Activated naive CD8-positive, alpha-beta T cell treated with anti-CD3 and anti-CD28 coated beads, Interleukin-2, amount 10 ng/mL, durations not matched to agents 7 days and 5 days (primary cell): ENCODE data around the gene ERF. TPM values are rescaled to one million over a fixed set of nuclear protein-coding genes. Genes with fewer than 3 reads are reported as not detected.
A peak's percentile ranks its signal among the peaks of the same experiment; 100 is the strongest.

ENCODE experiments used
- ATAC-seq: fragments of 150-1000 bp; cut with Tn5 transposase; one replicate; pipeline ENCODE4 v1.10.0; 2021; ENCODE audit warnings: low read depth, moderate library complexity
- POLR2A ChIA-PET: fragments of 350-600 bp; sonication (Branson Sonifier 250); formaldehyde crosslinking; loops from one replicate; lab custom pipeline; 2021; ENCODE audit warnings: antibody characterized with exemption; lab: Charles Lee
- DNase-seq: peaks from one replicate; pipeline ENCODE4 v3.0.0; 2021
- H3K27ac Mint-ChIP-seq: one replicate; pipeline ENCODE4 v1.8.0; 2022; ENCODE audit warnings: mild to moderate bottlenecking, mixed read lengths
- H3K27me3 Mint-ChIP-seq: one replicate; pipeline ENCODE4 v1.8.0; 2022; ENCODE audit warnings: mild to moderate bottlenecking, moderate library complexity, mixed read lengths
- H3K36me3 Mint-ChIP-seq: one replicate; pipeline ENCODE4 v1.8.0; 2021; ENCODE audit warnings: mild to moderate bottlenecking, mixed read lengths
- H3K4me1 Mint-ChIP-seq: one replicate; pipeline ENCODE4 v1.8.0; 2021; ENCODE audit warnings: mixed read lengths
- H3K4me3 Mint-ChIP-seq: one replicate; pipeline ENCODE4 v1.8.0; 2022; ENCODE audit warnings: mild to moderate bottlenecking, moderate library complexity, mixed read lengths
- H3K9me3 Mint-ChIP-seq: one replicate; pipeline ENCODE4 v1.8.0; 2021; ENCODE audit warnings: mixed read lengths
- total RNA-seq, 2 experiments: library from RNA; stranded (reverse); gene quantifications; one replicate each; pipeline ENCODE4 v1.2.3, GENCODE V29; 2021

Gene ERF
- total RNA-seq, 2 experiments from 2014 or later = 51.1 to 57.5 TPM

DNA sequence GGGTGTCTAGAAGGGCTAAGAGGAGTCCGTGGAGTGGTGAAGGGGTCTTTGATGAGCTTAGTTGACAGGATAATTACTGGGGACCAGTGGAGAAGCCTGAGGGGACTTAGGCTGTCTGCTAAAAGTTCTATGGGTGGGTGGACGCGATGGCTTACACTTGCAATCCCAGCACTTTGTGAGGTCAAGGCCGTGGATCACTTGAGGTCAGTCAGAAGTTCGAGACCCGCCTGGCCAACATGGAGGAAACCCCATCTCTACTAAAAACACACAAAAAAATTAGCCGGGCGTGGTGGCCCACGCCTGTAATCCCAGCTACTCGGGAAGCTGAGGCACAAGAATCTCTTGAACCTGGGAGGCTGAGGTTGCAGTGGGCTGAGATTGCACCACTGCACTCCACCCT lies 9.7 kb downstream of the ERF start:
- peaks cover 4% of the 10 kb centered on the region for H3K36me3 Mint-ChIP-seq
- H3K27ac Mint-ChIP-seq = peak overlapping the region; percentile 91
- H3K9me3 Mint-ChIP-seq = no peaks in the 10 kb centered on the region
- no peaks in the 10 kb centered on the region for H3K27me3 Mint-ChIP-seq
- H3K4me3 Mint-ChIP-seq = peak overlapping the region; percentile 93
- DNase-seq (no peak), ATAC-seq (no peak)
- POLR2A ChIA-PET = interaction anchor here (1.0 to 6.9 kb wide), 6 partner anchors 10 to 45 kb away, joined by 3 to 73 read pairs (median 20); partner anchors contain the start of genes CIC, ERF and ZNF526
- peaks cover 29% of the 10 kb centered on the region for H3K4me1 Mint-ChIP-seq

DNA sequence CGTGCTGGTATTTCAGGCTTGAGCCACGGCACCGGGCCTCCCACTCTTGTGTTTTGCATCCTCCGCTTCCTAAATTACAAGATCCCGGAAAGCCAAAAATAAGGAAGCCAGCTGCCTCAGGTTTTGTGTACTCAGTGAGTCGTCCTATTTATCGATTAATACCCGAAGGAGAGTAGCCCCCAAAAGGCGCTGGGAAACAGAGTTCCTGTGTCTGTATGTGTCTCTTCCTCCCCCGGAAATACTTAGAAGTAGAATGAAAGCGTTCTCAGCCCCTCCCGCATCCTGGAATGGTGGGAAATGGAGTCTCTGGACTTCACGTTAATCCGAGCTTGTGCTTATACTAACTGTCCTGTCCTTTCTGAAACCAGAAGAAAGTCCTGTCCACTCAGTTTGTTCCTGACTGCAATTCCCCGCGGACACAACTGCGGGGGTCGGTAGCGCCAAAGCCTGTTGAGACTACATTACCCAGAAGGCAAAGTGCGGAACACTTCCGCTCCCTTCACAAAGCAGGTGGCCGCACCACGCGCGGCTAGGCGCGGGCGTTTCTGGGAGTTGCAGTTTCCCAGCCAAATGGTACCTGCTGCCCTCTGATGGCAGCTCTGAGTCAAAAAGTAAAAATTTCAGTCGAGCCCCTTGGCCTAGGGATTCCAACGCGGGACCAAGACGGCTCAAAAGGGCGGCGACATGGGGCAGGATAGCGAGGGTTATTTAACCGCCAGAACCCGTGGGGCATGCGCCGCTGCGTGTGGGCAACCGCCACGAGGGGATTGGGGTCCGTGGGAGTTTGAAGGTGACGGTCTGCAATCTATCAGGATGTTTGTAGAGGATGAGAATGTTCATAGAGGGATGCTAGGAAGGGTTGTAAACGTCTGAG lies 10.3 kb downstream of the ERF start:
- POLR2A ChIA-PET = interaction anchor here (0.8 to 6.9 kb wide), 9 partner anchors 11 to 44 kb away, joined by 3 to 73 read pairs (median 7); partner anchors contain the start of genes CIC, ERF and ZNF526
- ATAC-seq = peak; percentile 34
- Mint-ChIP-seq H3K36me3 (peaks cover 7% of the 10 kb centered on the region), H3K9me3 (no peaks in the 10 kb centered on the region), H3K27ac (peak overlapping the region; percentile 91), H3K4me3 (peak overlapping the region; percentile 93), H3K27me3 (no peaks in the 10 kb centered on the region), H3K4me1 (peaks cover 31% of the 10 kb centered on the region)
- DNase-seq = peak; percentile 90

DNA sequence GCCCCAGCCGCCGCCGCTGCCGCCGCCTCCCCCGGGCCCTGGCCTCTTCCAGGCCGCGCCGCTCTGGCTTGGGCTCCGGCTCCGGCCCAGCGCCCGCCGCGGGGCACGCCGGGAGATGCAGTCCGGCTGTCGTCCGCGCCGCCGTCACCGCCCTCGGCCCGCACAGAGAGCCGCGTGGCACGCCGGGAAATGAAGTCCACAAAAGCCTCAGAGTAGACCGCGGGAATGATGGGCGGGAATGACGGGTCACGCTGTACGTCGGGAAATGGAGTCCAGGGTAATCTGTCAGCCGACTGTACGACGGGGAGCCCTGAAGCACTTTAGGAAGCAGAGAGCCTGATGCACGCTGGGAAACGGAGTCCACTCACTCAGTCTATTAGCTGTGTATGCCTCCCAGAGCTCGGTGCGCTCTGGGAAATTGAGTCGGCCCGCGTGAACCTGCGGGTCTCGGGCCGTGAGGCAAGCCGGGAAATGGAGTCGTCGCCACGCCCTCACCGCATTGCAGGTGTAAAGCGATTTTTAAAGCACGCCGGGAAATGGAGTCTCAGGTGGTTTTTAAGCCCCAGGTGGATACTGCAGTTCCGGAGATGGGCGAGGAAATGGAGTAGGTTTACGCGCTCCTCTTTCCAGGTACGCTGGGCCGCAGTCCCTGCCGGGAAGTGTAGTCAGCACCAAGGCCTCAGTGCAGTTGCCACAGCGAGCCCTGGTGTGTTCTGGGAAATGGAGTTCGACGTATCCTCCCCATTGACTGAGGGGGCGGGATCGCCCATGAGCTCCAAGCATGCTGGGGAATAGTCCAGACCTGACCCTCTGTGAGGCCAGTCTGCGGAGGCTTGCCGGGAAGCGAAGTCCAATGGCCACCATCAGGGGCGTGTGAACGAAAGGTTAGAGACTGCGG lies 12.2 kb downstream of the ERF start, which contains the start of gene GSK3A:
Gene GSK3A (minus strand): TSS at position 91 of the 898 bp plus-strand sequence. CDS start 137 bp downstream, outside the sequence.
- DNase-seq (peak; percentile 97), ATAC-seq (peak; percentile 79)
- Mint-ChIP-seq H3K27me3 (no peaks in the 10 kb centered on the region), H3K9me3 (no peaks in the 10 kb centered on the region), H3K4me1 (peaks cover 35% of the 10 kb centered on the region), H3K36me3 (peaks cover 10% of the 10 kb centered on the region), H3K4me3 (peak within 1 kb of the TSS; percentile 93), H3K27ac (peak within 1 kb of the TSS; percentile 93)
- POLR2A ChIA-PET = interaction anchor here (0.6 to 6.9 kb wide), 19 partner anchors 8 to 167 kb away, joined by 3 to 73 read pairs (median 5); partner anchors contain the start of genes CIC, POU2F2, ZNF526 and ZNF574

DNA sequence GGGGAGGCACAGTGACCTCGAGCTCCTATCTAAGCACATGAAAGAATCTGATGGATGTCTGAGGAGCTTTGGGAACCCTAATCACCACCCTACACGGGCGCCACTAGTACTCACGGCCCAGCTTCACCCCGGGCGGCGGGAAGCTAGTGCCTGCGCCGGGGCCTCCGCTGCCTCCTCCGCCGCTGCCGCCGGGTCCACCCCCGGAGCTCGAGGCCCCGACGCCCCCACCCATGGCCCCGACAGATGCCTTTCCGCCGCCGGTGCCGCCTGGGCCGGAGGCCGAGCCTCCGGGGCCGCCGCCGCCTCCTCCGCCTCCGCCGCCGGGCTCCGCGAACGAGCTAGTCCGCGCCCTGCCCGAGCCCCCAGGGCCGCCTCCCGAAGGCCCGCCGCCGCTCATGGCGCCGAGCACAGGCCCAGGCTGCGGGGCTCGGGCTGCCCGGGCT lies 12.8 kb downstream of the ERF start:
- Mint-ChIP-seq H3K9me3 (no peaks in the 10 kb centered on the region), H3K27ac (peak overlapping the region; percentile 85), H3K27me3 (no peaks in the 10 kb centered on the region), H3K36me3 (peaks cover 10% of the 10 kb centered on the region), H3K4me1 (peaks cover 35% of the 10 kb centered on the region), H3K4me3 (peak overlapping the region; percentile 90)
- ATAC-seq = no peak
- no peak for DNase-seq
- POLR2A ChIA-PET = interaction anchor here (0.6 to 6.9 kb wide), 17 partner anchors 9 to 166 kb away, joined by 3 to 73 read pairs (median 4); partner anchors contain the start of genes CIC, POU2F2, ZNF526 and ZNF574

DNA sequence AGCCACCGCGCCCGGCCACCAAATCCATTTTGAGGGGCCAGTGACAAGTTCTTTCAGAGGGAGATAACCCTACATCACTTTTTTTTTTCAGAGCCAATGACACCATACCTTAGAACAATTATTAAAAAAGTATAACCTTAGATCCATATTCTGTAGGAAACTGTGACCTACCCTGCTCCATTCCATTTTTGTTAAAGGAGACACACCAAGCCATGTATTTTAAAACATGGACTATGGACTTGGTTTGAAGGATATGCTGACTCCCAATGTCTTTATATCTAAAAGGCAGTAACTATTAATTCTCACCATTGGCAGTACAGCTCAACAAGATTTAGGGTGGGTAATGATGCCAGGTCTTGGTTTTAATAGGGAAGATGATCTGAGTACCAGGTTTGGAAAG lies 13.6 kb downstream of the ERF start:
- DNase-seq (no peak), ATAC-seq (no peak)
- Mint-ChIP-seq H3K36me3 (peaks cover 16% of the 10 kb centered on the region), H3K9me3 (no peaks in the 10 kb centered on the region), H3K27ac (peak overlapping the region; percentile 85), H3K4me1 (peaks cover 35% of the 10 kb centered on the region), H3K4me3 (peak overlapping the region; percentile 90), H3K27me3 (no peaks in the 10 kb centered on the region)
- POLR2A ChIA-PET = interaction anchor here (0.7 to 2.1 kb wide), 9 partner anchors 9 to 118 kb away, joined by 3 to 11 read pairs (median 3); partner anchors contain the start of gene ZNF526

DNA sequence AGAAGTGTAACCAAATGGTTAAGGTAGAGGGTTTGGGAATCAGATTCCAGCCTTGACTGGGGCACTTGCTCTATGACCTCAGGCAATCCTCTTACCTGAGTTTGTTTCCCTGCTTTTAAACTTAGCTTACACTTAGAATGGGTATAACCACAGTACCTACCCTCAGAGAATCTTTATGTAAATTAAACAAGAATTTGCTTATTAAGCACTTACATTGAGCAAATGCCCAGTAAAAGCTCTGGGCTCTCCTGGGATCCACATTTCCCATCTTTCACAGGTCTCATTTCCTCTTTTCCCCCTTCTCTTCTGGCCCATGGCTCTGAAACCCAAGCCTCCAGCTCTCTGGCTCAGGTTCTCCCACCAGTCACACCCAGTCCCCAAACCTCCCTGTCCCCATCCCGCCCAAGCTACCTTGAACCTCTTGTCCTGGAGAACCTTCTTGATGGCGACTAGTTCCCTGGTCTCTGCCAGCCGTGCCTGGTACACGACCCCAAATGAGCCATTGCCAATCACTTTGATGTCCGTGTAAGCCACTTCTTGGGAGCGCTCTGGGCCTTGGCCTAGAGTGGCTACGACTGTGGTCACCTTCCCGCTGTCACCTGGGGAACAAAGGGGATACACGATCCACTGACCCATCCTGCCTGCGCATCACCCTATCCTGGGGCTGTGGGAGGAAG lies 15.2 kb downstream of the ERF start:
- ATAC-seq = no peak
- no peak overlapping the region for H3K27ac Mint-ChIP-seq
- peaks cover 18% of the 10 kb centered on the region for H3K36me3 Mint-ChIP-seq
- no peak overlapping the region for H3K4me3 Mint-ChIP-seq
- H3K27me3 Mint-ChIP-seq = no peaks in the 10 kb centered on the region
- peaks cover 26% of the 10 kb centered on the region for H3K4me1 Mint-ChIP-seq
- DNase-seq = no peak
- POLR2A ChIA-PET = interaction anchor here (0.6 kb wide), 1 partner anchor 64 kb away, joined by 3 read pairs; no protein-coding TSS in a partner anchor
- H3K9me3 Mint-ChIP-seq = no peaks in the 10 kb centered on the region

DNA sequence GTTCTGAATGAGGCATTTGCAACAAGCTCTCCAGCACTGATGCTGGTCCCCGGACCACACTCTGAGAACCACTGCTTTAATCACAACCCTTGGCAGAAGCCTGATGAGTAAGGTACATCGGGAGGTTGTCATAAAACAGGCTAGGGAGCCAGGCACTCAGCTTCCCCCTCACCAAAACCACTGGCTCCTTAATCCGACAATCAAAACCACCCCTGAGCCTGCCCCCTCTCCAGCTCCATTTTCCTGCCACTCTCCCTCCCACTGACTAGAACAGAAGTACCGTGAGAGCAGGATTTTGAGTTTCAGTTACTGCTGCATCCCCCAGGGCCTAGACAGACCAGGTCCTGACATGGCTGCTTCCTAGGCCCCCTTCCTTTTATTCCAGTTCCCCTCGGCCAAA lies 19.7 kb downstream of the ERF start:
- no peak overlapping the region for H3K4me3 Mint-ChIP-seq
- DNase-seq (no peak), ATAC-seq (no peak)
- POLR2A ChIA-PET = no interaction called here
- no peaks in the 10 kb centered on the region for H3K9me3 Mint-ChIP-seq
- H3K27ac Mint-ChIP-seq = no peak overlapping the region
- H3K36me3 Mint-ChIP-seq = peaks cover 31% of the 10 kb centered on the region
- H3K27me3 Mint-ChIP-seq = no peaks in the 10 kb centered on the region
- peaks cover 11% of the 10 kb centered on the region for H3K4me1 Mint-ChIP-seq

DNA sequence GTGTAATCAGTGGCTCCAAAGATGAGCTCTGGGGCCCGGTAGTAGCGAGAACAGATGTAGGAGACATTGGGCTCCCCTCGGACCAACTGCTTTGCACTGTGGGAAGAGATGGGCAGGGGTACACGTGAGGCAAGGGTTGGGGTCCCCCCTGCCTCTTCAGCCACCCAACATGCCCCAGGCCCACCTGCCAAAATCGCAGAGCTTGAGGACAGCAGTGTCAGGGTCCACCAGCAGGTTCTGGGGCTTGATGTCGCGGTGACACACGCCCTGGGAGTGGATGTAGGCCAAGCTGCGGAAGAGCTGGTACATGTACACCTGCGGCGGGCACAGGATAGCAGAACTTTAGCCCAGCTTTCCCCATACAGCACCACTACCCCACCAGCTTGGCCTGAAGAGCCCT lies 20.6 kb downstream of the ERF start:
- H3K4me1 Mint-ChIP-seq = peaks cover 9% of the 10 kb centered on the region
- no peak overlapping the region for H3K4me3 Mint-ChIP-seq
- H3K36me3 Mint-ChIP-seq = peaks cover 32% of the 10 kb centered on the region
- no peak for DNase-seq
- H3K9me3 Mint-ChIP-seq = no peaks in the 10 kb centered on the region
- no peak overlapping the region for H3K27ac Mint-ChIP-seq
- ATAC-seq = no peak
- POLR2A ChIA-PET = interaction anchor here (0.5 to 1.4 kb wide), 3 partner anchors 15 to 87 kb away, joined by 3 to 6 read pairs (median 3); no protein-coding TSS in a partner anchor
- H3K27me3 Mint-ChIP-seq = no peaks in the 10 kb centered on the region

DNA sequence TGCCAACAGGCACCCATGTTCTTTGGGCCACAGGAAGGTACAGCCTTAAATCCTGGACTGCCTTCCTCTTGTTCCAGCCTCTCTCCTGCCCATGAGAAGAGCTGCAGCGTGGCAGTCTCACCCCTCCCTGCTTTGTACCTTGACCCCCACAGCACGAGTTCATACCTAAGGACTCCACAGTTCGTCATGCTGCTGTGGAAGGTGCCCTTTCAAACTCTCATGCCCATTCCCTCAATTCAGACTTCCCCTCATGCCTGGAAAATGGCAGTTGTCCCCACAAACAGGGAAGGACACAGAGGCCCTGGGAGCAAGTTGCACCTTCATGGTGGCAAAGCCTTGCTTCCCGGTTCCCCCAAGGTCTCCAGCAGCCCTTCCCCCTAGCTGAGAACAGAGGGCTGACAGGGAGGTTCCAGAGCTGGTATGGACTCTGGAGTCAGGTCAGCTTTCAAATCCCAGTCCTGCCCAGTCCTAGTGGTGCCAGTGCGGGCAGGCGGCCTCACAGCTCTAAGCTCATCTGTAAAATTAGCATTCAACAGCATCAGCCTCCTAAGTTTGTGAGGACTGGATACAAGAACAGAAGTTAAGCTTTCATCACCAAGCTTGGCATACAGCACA lies 21.1 kb downstream of the ERF start:
- no peak overlapping the region for H3K4me3 Mint-ChIP-seq
- H3K9me3 Mint-ChIP-seq = no peaks in the 10 kb centered on the region
- ATAC-seq (no peak), DNase-seq (no peak)
- no peak overlapping the region for H3K27ac Mint-ChIP-seq
- H3K27me3 Mint-ChIP-seq = no peaks in the 10 kb centered on the region
- peaks cover 8% of the 10 kb centered on the region for H3K4me1 Mint-ChIP-seq
- H3K36me3 Mint-ChIP-seq = peaks cover 30% of the 10 kb centered on the region
- POLR2A ChIA-PET = interaction anchor here (1.1 to 1.4 kb wide), 2 partner anchors 14 to 17 kb away, joined by 3 to 6 read pairs; no protein-coding TSS in a partner anchor

DNA sequence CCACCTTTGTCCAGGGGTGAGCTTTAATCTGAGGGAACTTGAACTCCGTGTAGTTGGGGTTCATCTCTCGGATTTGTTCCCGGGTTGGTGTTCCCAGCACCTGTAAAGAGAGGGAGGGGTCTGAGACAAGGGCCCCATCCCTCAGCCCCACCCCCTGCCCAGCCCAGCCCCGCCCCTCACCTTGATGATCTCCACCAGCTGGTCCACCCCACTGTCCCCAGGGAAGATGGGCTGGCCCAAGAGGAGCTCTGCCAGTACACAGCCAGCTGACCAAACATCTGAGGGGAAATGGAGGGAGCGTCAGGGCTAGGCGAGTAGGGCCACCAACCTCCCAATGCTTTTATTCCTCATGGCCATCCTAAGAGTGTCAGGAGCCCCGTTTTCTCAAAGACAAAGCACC lies 21.8 kb downstream of the ERF start:
- Mint-ChIP-seq H3K36me3 (peaks cover 30% of the 10 kb centered on the region), H3K27me3 (no peaks in the 10 kb centered on the region), H3K4me3 (no peak overlapping the region), H3K27ac (no peak overlapping the region), H3K9me3 (no peaks in the 10 kb centered on the region), H3K4me1 (peaks cover 10% of the 10 kb centered on the region)
- DNase-seq (no peak), ATAC-seq (no peak)
- POLR2A ChIA-PET = interaction anchor here (0.7 to 1.3 kb wide), 3 partner anchors 8 to 441 kb away, joined by 3 read pairs; partner anchors contain the start of gene ZNF526

DNA sequence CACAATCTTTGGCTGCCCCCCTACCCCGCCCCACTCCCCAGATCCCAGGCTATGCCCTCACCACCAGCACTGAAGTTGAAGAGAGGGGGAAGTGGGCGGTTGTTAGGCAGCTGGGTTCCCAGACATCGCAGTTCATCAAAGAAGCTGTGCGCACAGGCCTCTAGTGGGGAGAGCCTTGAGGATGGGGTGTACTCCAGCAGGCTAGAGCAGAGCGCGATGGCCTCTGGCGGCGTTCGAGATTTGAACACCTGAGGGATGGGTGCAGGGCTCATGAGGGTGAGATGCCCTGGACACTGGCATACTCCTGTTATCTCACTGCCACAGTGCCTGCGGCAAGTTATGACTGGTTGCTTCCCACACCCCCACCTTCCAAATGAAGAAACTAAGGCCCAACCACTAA lies 22.5 kb downstream of the ERF start:
- H3K4me3 Mint-ChIP-seq = no peak overlapping the region
- peaks cover 30% of the 10 kb centered on the region for H3K36me3 Mint-ChIP-seq
- POLR2A ChIA-PET = interaction anchor here (0.7 to 1.3 kb wide), 4 partner anchors 8 to 441 kb away, joined by 3 read pairs; partner anchors contain the start of gene ZNF526
- no peak overlapping the region for H3K27ac Mint-ChIP-seq
- ATAC-seq = no peak
- no peaks in the 10 kb centered on the region for H3K9me3 Mint-ChIP-seq
- H3K27me3 Mint-ChIP-seq = no peaks in the 10 kb centered on the region
- no peak for DNase-seq
- peaks cover 12% of the 10 kb centered on the region for H3K4me1 Mint-ChIP-seq
